Measurements from ENCODE around the gene NLK.

The NLK gene

GRCh38 chr17:28040406-28040805 is 2.1 kb upstream of the NLK start:
- no peak for DNase-seq (ENCODE audit: low spot score)

GRCh38 chr17:28041068-28041843 is 1.2 kb upstream of the NLK start:
- DNase-seq (ENCODE audit: low spot score), result peak; percentile 99

GRCh38 chr17:28041844-28042656 is 427 bp upstream of the NLK start:
- DNase-seq (ENCODE audit: low spot score), result no peak

DNA sequence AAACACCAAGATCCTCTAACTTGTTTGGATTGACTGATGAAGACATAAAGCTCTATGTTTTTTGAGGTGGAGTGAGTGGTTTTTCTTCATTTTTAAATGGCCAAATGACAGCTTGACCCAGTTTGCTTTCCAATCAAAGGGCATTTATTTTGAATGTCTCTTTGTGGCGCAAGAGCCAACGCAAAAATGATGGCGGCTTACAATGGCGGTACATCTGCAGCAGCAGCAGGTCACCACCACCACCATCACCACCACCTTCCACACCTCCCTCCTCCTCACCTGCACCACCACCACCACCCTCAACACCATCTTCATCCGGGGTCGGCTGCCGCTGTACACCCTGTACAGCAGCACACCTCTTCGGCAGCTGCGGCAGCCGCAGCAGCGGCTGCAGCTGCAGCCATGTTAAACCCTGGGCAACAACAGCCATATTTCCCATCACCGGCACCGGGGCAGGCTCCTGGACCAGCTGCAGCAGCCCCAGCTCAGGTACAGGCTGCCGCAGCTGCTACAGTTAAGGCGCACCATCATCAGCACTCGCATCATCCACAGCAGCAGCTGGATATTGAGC is 329 bp downstream of the NLK start:
- no peak for DNase-seq (ENCODE audit: low spot score)

- DNase-seq (ENCODE audit: low spot score), result peak; percentile 12
Measured at GRCh38 chr17:28043296-28043695, 819 bp downstream of the NLK start.

DNA sequence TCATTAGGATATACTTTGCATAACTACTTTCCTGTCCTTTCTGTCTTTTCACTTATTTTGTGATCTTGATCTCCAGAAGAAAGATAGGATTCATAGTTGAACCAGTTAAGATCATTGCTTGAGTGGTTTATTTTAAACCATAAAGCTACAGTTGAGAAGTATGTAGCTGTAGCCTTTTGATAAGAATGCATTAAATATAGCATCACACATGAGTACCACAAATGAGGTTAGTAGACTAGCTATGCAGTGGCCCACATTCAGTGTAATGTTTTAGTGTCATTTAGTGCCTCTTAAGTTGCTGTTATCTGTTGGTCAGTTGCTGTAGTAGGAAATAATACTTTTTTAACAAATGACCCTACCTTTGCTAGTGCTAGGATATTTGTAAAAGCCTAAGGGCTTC is 1.3 kb downstream of the NLK start:
- peak; percentile 9 for DNase-seq (ENCODE audit: low spot score)

- no peak for DNase-seq (ENCODE audit: low spot score)
Measured at GRCh38 chr17:28045304-28045703, 2.8 kb downstream of the NLK start.

GRCh38 chr17:28046034-28046825 is 3.8 kb downstream of the NLK start:
- no peak for DNase-seq (ENCODE audit: low spot score)

- DNase-seq (ENCODE audit: low spot score), result no peak
Measured at GRCh38 chr17:28047806-28048205, 5.3 kb downstream of the NLK start.

- DNase-seq (ENCODE audit: low spot score), result no peak
Measured at GRCh38 chr17:28049071-28049470, 6.6 kb downstream of the NLK start.

DNA sequence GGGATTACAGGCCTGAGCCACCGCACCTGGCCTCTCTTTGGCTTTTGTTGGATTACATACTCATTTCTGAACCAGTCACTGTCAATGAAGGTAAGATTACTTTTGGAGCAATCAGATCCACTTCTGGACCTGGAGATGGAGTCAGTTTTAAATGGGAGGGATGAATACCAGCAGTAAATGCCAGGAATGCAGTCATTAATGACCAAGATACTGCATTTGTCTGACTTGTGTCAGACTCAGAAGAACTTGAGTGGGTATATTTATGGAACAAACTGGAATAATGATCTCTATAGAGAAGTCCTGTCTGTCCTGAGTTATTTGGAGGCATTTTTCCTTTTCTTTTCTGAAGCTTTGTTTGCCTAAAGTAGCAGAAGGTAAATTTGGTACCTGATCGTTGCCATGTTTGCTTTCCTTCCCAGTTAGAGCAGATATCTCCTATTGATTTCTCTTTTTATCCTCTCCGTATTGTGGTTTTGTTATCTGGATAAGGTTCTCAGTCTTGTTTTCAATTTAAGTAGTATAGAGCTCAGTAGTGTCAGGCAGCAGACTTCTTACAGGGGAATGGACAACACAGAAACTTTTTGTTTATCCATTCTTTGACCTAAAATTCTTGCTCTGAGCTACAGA is 10.7 kb downstream of the NLK start:
- DNase-seq (ENCODE audit: low spot score), result no peak

DNA sequence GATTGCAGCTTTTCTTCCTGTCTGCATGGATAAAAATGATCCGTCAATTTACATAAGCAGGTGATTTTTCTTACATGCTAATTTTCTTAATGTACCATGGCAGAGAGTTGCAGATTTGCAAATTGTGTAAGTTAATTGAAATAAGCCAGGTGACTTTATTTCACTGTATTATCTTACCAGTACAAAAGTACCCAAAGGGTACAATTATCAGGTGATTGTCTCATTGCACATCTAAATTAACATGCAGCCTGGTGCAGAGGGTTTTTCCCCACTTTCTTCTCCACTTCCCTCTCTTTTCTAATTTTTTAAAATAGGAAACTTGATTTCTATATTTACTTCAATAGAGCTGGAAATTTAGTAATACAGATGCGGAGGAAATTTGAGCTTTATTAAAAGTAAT is 11.2 kb downstream of the NLK start:
- DNase-seq (ENCODE audit: low spot score), result no peak

DNA sequence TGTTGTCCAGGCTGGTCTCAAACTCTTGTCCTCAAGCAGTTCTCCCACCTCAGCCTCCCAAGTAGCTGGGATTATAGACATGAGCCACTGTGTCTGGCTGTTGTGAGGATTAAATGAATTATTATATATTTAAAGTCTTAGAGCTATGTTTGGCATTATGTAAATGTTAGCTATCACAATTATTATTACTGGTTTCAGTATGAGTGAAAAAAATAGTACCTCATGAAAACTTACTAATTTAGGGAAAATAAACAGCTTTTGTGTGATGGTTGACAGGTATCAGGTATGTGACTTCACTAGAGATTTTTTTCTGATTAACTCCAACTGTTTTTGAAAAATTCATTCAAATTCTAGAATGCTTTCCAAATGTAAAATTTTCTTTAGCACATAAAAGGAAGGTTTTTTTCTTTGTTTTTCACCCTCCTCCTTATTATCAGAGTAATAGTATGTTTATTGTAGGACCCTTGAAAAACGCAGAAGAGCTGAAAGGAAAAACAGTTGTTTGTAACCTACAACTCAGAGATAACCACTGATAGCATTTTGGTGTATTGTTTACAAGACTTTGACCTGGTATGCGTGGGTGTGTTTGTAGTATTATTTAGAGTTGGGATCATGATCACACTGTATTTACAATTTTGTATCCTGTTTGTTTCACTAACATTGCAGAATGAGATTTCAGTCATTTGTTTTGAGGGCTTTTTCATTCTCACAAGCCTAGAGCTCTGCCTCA is 13.2 kb downstream of the NLK start:
- DNase-seq (ENCODE audit: low spot score), result no peak

DNA sequence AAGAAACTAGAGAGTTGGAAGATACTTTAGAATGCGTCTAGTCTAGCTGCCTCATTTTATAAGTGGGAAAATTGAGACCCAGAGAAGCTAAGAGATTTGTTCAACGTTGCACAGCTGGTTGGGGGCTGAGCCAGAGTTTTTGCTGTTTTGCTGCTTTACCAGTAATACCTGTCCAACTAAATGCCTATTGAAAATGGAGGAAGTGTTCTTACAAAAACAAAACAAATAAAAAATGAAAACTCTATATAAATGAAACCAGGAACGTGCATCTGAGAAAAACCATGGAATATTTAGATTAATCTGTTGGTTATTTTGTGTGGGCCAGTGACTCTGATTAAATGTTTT is 13.8 kb downstream of the NLK start:
- no peak for DNase-seq (ENCODE audit: low spot score)

GRCh38 chr17:28057731-28058246 is 15.3 kb downstream of the NLK start:
- DNase-seq (ENCODE audit: low spot score), result no peak

DNA sequence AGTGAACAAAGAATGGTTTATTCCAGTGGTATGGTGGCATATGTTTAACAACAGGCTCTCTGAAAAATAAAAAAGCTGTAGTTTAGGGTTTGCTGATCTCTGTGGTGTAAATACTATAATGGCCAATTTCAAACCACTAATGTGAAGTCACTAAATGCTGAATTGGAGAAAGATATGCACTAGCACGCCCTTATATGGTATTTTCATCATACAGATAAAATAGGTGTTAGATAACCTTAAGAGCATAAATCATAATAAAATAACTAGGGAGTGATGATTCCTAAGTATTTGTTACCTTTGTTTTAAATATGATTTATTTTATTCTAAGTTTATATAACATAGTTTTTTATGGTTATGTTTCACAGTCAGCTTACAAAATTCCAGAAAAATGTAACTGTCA is 17.2 kb downstream of the NLK start:
- DNase-seq (ENCODE audit: low spot score), result no peak

GRCh38 chr17:28065706-28066105 is 23.2 kb downstream of the NLK start:
- DNase-seq (ENCODE audit: low spot score), result no peak

GRCh38 chr17:28069061-28069460 is 26.6 kb downstream of the NLK start:
- no peak for DNase-seq (ENCODE audit: low spot score)

DNA sequence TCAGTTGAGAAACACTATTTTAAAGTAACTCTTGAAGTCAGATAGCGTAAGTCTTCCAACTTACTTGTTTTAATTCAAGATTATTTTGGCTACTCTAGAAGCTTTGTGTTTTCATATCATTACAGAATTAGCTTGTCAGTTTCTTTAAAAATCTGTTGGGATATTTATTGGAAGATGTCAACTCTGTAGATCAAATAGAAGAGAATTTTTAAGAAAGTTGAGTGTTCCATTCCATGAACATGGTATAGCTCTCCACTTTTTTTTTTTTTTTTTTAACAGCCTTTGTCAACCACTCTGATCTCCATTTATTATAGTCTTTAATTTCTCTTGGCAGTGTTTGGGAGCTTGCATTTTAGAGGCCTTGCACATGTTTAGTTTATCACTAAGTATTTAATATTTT is 28.7 kb downstream of the NLK start:
- no peak for DNase-seq (ENCODE audit: low spot score)

DNA sequence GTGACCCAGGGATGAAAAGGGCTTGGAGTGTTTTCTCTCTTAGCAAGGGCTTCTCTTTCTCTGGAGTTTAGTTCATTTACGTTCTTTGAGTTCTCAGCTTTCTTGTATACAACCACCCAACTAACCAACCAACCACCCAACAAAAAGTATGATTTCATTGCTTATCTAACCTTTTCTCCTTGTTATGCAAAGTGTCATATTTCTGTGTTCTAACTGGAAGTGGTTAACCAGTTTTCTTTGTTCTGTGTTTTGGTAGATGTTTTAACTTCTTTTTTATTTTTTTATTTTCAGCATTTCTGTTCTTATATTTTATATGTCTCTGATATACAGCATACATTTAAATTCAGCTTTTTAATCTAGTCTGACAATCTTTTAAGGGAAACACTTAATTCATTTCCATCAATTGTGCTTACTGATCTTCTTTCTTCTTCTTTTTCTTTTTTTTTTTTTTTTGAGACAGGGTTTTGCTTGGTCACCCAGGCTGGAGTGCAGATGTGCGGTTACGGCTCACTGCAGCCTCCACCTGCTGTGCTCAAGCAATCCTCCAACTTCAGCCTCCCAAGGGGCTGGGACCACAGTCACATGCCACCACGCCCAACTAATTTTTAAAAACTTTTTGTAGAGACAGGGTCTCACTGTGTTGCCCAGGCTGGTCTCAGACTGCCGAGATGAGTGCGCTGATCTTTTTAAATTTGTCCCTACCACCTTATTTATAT is 29.6 kb downstream of the NLK start:
- peak; percentile 68 for DNase-seq (ENCODE audit: low spot score)
